A549 (cell line): ENCODE data around the gene NPR3.

ENCODE experiments used
- CEBPB ChIP-seq, 2 experiments: fragments of >200 bp in 1 of 2; sonication (Bioruptor Twin) in 1 of 2; formaldehyde crosslinking in 1 of 2; IDR thresholded peaks; 2 replicates each; pipeline ENCODE4 v1.6.1; 2012 to 2016
- CHD2 ChIP-seq: fragments of 150-350 bp; IDR thresholded peaks from 2 replicates; pipeline ENCODE4 v1.6.1; 2014; ENCODE audit warnings: low read length; ENCODE audit not compliant: partially characterized antibody
- EP300 ChIP-seq, 2 experiments: fragments of >200 bp; sonication (Bioruptor Twin); formaldehyde crosslinking; IDR thresholded peaks; 2 replicates in 1 of 2; 3 replicates in 1 of 2; pipeline ENCODE4 v1.6.1; 2016 to 2017
- FOSL2 ChIP-seq, 2 experiments: fragments of 450-650 bp in 1 of 2; fragments of >200 bp in 1 of 2; sonication (Bioruptor Twin) in 1 of 2; formaldehyde crosslinking; IDR thresholded peaks; 2 replicates each; pipeline versions ENCODE4 v1.5.0 to v1.6.1; 2016 to 2020; ENCODE audit warnings: mild to moderate bottlenecking in 1 of 2, moderate library complexity in 1 of 2
- NR3C1 ChIP-seq: fragments of >200 bp; sonication (Bioruptor Twin); formaldehyde crosslinking; IDR thresholded peaks from 3 replicates; pipeline ENCODE4 v1.6.1; 2017
- POLR2A ChIP-seq: IDR thresholded peaks from 2 replicates; pipeline ENCODE4 v1.6.1; 2012; ENCODE audit warnings: mild to moderate bottlenecking, low read length
- RARB ChIP-seq: fragments of 250-450 bp; sonication (Bioruptor Pico); IDR thresholded peaks from 2 replicates; pipeline ENCODE4 v1.8.0; 2021; ENCODE audit warnings: mild to moderate bottlenecking, moderate library complexity
- RCOR1 ChIP-seq: fragments of 150-350 bp; IDR thresholded peaks from 2 replicates; pipeline ENCODE4 v1.6.1; 2014; ENCODE audit warnings: antibody characterized with exemption, low read length, low read depth
- TF ChIP-seq, protein P1 (sequence below): fragments of >200 bp; sonication (Bioruptor Twin); formaldehyde crosslinking; IDR thresholded peaks from 3 replicates; pipeline ENCODE4 v1.5.1; 2016
- TF ChIP-seq, protein P2 (sequence below): fragments of 150-350 bp; IDR thresholded peaks from 2 replicates; pipeline ENCODE4 v1.6.1; 2014; ENCODE audit warnings: low read depth, mild to moderate bottlenecking, low read length
- TF ChIP-seq, protein P3 (sequence below): IDR thresholded peaks from 2 replicates; pipeline ENCODE4 v1.6.1; 2012

DNA sequence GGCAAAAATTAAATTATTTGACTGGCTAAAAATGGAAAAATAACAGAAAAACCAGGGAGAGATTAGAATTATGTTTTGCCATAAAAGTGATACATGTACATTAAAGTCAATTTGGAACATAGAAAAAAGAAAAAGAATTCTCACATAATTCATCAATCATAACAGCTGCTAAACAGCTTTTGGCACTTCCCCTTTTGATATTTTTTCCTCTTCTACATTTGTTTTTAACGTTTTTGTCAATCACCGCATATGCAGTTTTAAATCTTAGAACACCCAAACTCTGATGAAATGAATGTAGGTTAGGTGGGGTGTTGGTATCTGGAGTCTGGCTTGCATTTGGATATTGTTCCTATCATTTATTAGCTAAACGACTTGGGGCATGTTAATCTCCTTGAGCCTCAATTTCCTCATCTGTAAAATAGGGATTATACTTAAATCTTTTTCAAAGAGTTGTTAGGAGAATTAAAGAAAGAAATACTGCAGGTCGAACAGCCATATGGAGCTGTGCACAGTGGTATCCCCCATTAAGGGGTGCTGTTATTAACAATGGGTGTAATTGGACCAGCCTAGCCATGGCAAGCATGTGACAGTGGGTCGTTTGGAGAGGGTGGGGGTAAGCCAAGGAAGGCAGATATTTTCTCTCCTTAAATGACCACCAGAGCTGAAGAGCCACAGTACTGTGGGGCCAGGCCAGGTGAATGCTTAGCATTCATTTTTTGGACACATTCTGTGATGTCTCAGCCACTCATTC lies 22.6 kb downstream of the NPR3 start:
- no peak for TF ChIP-seq NR3C1
- TF ChIP-seq, protein P1, sequence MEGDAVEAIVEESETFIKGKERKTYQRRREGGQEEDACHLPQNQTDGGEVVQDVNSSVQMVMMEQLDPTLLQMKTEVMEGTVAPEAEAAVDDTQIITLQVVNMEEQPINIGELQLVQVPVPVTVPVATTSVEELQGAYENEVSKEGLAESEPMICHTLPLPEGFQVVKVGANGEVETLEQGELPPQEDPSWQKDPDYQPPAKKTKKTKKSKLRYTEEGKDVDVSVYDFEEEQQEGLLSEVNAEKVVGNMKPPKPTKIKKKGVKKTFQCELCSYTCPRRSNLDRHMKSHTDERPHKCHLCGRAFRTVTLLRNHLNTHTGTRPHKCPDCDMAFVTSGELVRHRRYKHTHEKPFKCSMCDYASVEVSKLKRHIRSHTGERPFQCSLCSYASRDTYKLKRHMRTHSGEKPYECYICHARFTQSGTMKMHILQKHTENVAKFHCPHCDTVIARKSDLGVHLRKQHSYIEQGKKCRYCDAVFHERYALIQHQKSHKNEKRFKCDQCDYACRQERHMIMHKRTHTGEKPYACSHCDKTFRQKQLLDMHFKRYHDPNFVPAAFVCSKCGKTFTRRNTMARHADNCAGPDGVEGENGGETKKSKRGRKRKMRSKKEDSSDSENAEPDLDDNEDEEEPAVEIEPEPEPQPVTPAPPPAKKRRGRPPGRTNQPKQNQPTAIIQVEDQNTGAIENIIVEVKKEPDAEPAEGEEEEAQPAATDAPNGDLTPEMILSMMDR = no peak
- TF ChIP-seq, protein P2, sequence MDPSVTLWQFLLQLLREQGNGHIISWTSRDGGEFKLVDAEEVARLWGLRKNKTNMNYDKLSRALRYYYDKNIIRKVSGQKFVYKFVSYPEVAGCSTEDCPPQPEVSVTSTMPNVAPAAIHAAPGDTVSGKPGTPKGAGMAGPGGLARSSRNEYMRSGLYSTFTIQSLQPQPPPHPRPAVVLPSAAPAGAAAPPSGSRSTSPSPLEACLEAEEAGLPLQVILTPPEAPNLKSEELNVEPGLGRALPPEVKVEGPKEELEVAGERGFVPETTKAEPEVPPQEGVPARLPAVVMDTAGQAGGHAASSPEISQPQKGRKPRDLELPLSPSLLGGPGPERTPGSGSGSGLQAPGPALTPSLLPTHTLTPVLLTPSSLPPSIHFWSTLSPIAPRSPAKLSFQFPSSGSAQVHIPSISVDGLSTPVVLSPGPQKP = no peak
- no peak for TF ChIP-seq RARB (CRISPR knock-in tag)
- no peak for TF ChIP-seq CEBPB (IDR thresholded peaks at IDR 0.05)
- TF ChIP-seq RCOR1 = no peak
- TF ChIP-seq, protein P3, sequence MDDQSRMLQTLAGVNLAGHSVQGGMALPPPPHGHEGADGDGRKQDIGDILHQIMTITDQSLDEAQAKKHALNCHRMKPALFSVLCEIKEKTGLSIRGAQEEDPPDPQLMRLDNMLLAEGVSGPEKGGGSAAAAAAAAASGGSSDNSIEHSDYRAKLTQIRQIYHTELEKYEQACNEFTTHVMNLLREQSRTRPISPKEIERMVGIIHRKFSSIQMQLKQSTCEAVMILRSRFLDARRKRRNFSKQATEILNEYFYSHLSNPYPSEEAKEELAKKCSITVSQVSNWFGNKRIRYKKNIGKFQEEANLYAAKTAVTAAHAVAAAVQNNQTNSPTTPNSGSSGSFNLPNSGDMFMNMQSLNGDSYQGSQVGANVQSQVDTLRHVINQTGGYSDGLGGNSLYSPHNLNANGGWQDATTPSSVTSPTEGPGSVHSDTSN = no peak
- no peak for TF ChIP-seq EP300 (IDR thresholded peaks at IDR 0.05)
- TF ChIP-seq FOSL2 (IDR thresholded peaks at IDR 0.05) = no peak
- TF ChIP-seq FOSL2 (CRISPR knock-in tag; IDR thresholded peaks at IDR 0.05) = no peak
- no peak for TF ChIP-seq POLR2A
- no peak for TF ChIP-seq CHD2
